GM12878 (cell line): ENCODE measurements around the gene TBXAS1. TPM values are rescaled to one million over a fixed set of nuclear protein-coding genes. Genes with fewer than 3 reads are reported as not detected.

ENCODE experiments used
- ATAC-seq: fragments of 200-7000 bp; cut with Tn5 transposase; 3 replicates; pipeline ENCODE4 v1.9.1; 2020; ENCODE audit warnings: mild to moderate bottlenecking, moderate library complexity
- BruUV-seq: library from RNA; stranded (reverse); fragments of 400-500 nt; replicated peaks from 2 replicates; lab custom pipeline; 2021; lab: Mats Ljungman, UMichigan
- CTCF ChIA-PET: fragments of 300-600 bp; sonication (Branson Sonifier 250); formaldehyde crosslinking; extraction: SDS; loops from one replicate; lab custom pipeline; 2021; ENCODE audit warnings: inconsistent platforms; lab: Yijun Ruan, JAX
- POLR2A ChIA-PET: fragments of 350-600 bp; formaldehyde crosslinking; extraction: SDS; loops from one replicate; lab custom pipeline; 2021; ENCODE audit warnings: inconsistent platforms; lab: Charles Lee
- RAD21 ChIA-PET: fragments of 300-600 bp; sonication (Branson Sonifier 250); formaldehyde crosslinking; loops from one replicate; lab custom pipeline; 2023; ENCODE audit warnings: antibody characterized with exemption; ENCODE audit not compliant: unreplicated experiment; lab: Charles Lee
- SMC1A ChIA-PET: fragments of 300-600 bp; sonication (Branson Sonifier 250); formaldehyde crosslinking; loops from one replicate; lab custom pipeline; 2023; ENCODE audit not compliant: unreplicated experiment, uncharacterized antibody; lab: Charles Lee
- DNase-seq: peaks from one replicate; pipeline ENCODE4 v3.0.0-alpha.2; 2011; ENCODE audit warnings: low read depth, low spot score
- FAIRE-seq: peaks from 3 replicates; lab custom pipeline; 2011; peaks lifted over from hg19 to GRCh38; lab: Jason Lieb, UNC
- H2AFZ ChIP-seq: 2 replicates; pipeline ENCODE4 v1.6.0; 2011; ENCODE audit warnings: low read depth, low read length, control low read depth; ENCODE audit not compliant: control insufficient read depth
- H3K27ac ChIP-seq: 2 replicates; pipeline ENCODE4 v1.5.1; 2011; ENCODE audit warnings: control low read depth; ENCODE audit not compliant: control insufficient read depth, insufficient read depth
- H3K27me3 ChIP-seq, 2 experiments: replicated peaks in 1 of 2; 2 replicates each; pipeline versions ENCODE4 v1.6.0 to v1.6.1; 2011; ENCODE audit warnings: low read length in 1 of 2; ENCODE audit not compliant: control insufficient read depth in 2 of 2, insufficient read depth in 2 of 2
- H3K36me3 ChIP-seq, 2 experiments: 2 replicates each; pipeline ENCODE4 v1.5.1; 2011; ENCODE audit warnings: low read length in 1 of 2; ENCODE audit not compliant: control insufficient read depth in 2 of 2, insufficient read depth in 2 of 2
- H3K4me1 ChIP-seq: 2 replicates; pipeline ENCODE4 v1.6.1; 2011; ENCODE audit warnings: mild to moderate bottlenecking, low read length, moderate library complexity, mixed read lengths; ENCODE audit not compliant: control insufficient read depth, insufficient read depth
- H3K4me2 ChIP-seq: 2 replicates; pipeline ENCODE4 v1.6.0; 2011; ENCODE audit warnings: control low read depth; ENCODE audit not compliant: control insufficient read depth, insufficient read depth
- H3K4me3 ChIP-seq: fragments of 200-600 bp; sonication (generic); 2 replicates; pipeline ENCODE4 v1.5.1; 2016
- H3K79me2 ChIP-seq: 2 replicates; pipeline ENCODE4 v1.6.0; 2011; ENCODE audit warnings: low read length; ENCODE audit not compliant: control insufficient read depth, insufficient read depth
- H3K9ac ChIP-seq: 2 replicates; pipeline ENCODE4 v1.8.0; 2011; ENCODE audit warnings: low read length, control low read depth, mixed read lengths; ENCODE audit not compliant: control insufficient read depth, insufficient read depth
- H3K9me3 ChIP-seq: replicated peaks from 3 replicates; pipeline ENCODE4 v1.5.1; 2011; ENCODE audit warnings: mild to moderate bottlenecking, low read length; ENCODE audit not compliant: control insufficient read depth, insufficient read depth
- H4K20me1 ChIP-seq: 2 replicates; pipeline ENCODE4 v1.6.0; 2011; ENCODE audit not compliant: control insufficient read depth, insufficient read depth
- PRDM15 ChIP-seq: fragments of 450-650 bp; formaldehyde crosslinking; IDR thresholded peaks from 2 replicates; pipeline ENCODE4 v1.4.0; 2020; ENCODE audit warnings: mild to moderate bottlenecking, moderate library complexity
- WGBS: methylation state at CpG from one replicate; pipeline ENCODE4 v1.1.6; 2016; ENCODE audit warnings: low lambda C conversion rate; ENCODE audit not compliant: insufficient replicate concordance, insufficient coverage; ENCODE audit errors: missing lambda C conversion rate; 5-methylcytosine and 5-hydroxymethylcytosine counted together
- in situ Hi-C: fragments of 300-500 bp; cut with MboI; formaldehyde crosslinking; loops from 9 replicates; pipeline ENCODE4 v1.14.3; 2018; ENCODE audit warnings: mixed read lengths
- intact Hi-C: fragments of 100-400 bp; cut with micrococcal nuclease; formaldehyde crosslinking; loops from one replicate; pipeline ENCODE4 v1.14.2; 2022; ENCODE audit not compliant: unreplicated experiment
- polyA plus RNA-seq, 11 experiments: library from polyadenylated mRNA; depleted of rRNA in 4 of 11; unstranded in 6 of 11; stranded (reverse) in 5 of 11; fragments of >200 nt; fragmentation: Nextera tagmentation in 4 of 11; fragmentation: Illumina TruSeq in 1 of 11; extraction: Ambion mirVana in 4 of 11; extraction: Trizol in 1 of 11; gene quantifications; 1 replicate in 1 of 11; 2 replicates in 10 of 11; pipeline versions ENCODE4 v1.2.1 to v1.2.3, GENCODE V29; 2011 to 2016; ENCODE audit warnings: inconsistent platforms in 2 of 11, missing spikeins in 2 of 11, low read depth in 1 of 11
- total RNA-seq, 4 experiments: library from RNA; depleted of rRNA in 3 of 4; stranded (reverse); fragments of >200 nt in 3 of 4; fragmentation: Illumina TruSeq in 1 of 4; extraction: Trizol in 1 of 4; gene quantifications; 2 replicates each; pipeline versions ENCODE4 v1.2.1 to v1.2.3, GENCODE V29; 2013 to 2021

Gene TBXAS1
- total and polyA plus RNA-seq, 10 of the 15 experiments (the other 5 are each of a cell fraction or from before 2014, with no cell fraction given) = 1.5 to 32.7 (median 16.3) TPM

- no peaks in the 10 kb centered on the region for H3K9me3 ChIP-seq
- no peaks in the 10 kb centered on the region for H3K36me3 ChIP-seq
- H3K27ac ChIP-seq = no peak overlapping the region
- H3K4me2 ChIP-seq = no peak overlapping the region
- FAIRE-seq (no peak), DNase-seq (no peak), ATAC-seq (no peak)
- no peaks in the 10 kb centered on the region for H3K79me2 ChIP-seq
- H3K4me1 ChIP-seq = no peaks in the 10 kb centered on the region
- ChIA-PET RAD21 (interaction anchor here (1.4 to 1.6 kb wide), 2 partner anchors 348 to 496 kb away, joined by 3 to 4 read pairs; no protein-coding TSS in a partner anchor), POLR2A (no interaction called here)
- H2AFZ ChIP-seq = no peak overlapping the region
- in situ Hi-C loops (no loop called here), intact Hi-C loops (no loop called here)
- no peak overlapping the region for H3K9ac ChIP-seq
- H4K20me1 ChIP-seq = no peaks in the 10 kb centered on the region
- H3K27me3 ChIP-seq = no peaks in the 10 kb centered on the region; a peak in 1 of 4 replicates
- BruUV-seq = no TSS peak
- 73% methylated on average over 19 of the region's 19 CpGs for WGBS
- H3K4me3 ChIP-seq = no peak overlapping the region
- no peak for TF ChIP-seq PRDM15 (CRISPR knock-in tag)
- TF ChIP-seq, all 136 proteins: peak for 0
- ChIA-PET SMC1A (interaction anchor here (1.6 kb wide), 1 partner anchor 347 kb away, joined by 7 read pairs; no protein-coding TSS in a partner anchor), CTCF (interaction anchor here (0.6 to 2.7 kb wide), 2 partner anchors 350 to 1622 kb away, joined by 3 to 12 read pairs; no protein-coding TSS in a partner anchor)
These were observed 166.2 kb downstream of the TBXAS1 start for GRCh38 chr7:139995017-139995915.
